ENCODE data around the gene EXT2. TPM values are rescaled to one million over a fixed set of nuclear protein-coding genes. Genes with fewer than 3 reads are reported as not detected.

The EXT2 gene
- total RNA-seq, 4 donors from 2014 or later: 20.4 to 24.8 (median 23.1) TPM

DNA sequence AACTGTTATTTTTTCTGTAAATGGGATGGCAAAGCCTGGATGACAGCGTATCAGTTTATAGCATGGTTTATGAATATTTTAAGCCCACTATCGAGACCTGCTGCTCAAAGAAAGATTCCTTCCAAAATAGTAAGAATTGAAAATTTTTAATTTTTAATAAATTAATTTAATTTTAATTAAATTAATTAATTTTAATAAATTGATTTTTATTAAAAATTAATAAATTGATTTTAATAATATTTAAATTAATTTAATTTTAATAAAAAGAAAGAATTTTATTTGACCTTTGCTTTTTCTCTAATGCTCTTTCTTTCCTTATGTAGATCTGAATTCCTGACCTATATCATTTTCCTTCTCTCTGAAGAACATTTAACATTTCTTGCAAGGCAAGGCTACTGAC lies 62.9 kb downstream of the EXT2 start:
- Histone ChIP-seq H3K36me3 (no peaks in the 10 kb centered on the region), H3K4me3 (no peak overlapping the region), H3K9me3 (no peaks in the 10 kb centered on the region), H3K27me3 (no peaks in the 10 kb centered on the region), H3K27ac (no peak overlapping the region), H3K4me1 (peaks cover 14 to 16% of the 10 kb centered on the region in 2 donors)
- in situ Hi-C loops (cut with MboI; ENCODE audit: low sequenced_read_pairs in 4 of 4) (no loop called here), intact Hi-C loops (cut with DNase I; ENCODE audit: low total_unique reads) (no loop called here)
- DNase-seq (no peak), ATAC-seq (no peak)
- no peak for TF ChIP-seq POLR2A (IDR thresholded peaks at IDR 0.05)
- TF ChIP-seq, protein P1, sequence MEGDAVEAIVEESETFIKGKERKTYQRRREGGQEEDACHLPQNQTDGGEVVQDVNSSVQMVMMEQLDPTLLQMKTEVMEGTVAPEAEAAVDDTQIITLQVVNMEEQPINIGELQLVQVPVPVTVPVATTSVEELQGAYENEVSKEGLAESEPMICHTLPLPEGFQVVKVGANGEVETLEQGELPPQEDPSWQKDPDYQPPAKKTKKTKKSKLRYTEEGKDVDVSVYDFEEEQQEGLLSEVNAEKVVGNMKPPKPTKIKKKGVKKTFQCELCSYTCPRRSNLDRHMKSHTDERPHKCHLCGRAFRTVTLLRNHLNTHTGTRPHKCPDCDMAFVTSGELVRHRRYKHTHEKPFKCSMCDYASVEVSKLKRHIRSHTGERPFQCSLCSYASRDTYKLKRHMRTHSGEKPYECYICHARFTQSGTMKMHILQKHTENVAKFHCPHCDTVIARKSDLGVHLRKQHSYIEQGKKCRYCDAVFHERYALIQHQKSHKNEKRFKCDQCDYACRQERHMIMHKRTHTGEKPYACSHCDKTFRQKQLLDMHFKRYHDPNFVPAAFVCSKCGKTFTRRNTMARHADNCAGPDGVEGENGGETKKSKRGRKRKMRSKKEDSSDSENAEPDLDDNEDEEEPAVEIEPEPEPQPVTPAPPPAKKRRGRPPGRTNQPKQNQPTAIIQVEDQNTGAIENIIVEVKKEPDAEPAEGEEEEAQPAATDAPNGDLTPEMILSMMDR (IDR thresholded peaks at IDR 0.05 in 4 of 5, conservative IDR thresholded peaks at IDR 0.05 in 1 of 5): no peak

DNA sequence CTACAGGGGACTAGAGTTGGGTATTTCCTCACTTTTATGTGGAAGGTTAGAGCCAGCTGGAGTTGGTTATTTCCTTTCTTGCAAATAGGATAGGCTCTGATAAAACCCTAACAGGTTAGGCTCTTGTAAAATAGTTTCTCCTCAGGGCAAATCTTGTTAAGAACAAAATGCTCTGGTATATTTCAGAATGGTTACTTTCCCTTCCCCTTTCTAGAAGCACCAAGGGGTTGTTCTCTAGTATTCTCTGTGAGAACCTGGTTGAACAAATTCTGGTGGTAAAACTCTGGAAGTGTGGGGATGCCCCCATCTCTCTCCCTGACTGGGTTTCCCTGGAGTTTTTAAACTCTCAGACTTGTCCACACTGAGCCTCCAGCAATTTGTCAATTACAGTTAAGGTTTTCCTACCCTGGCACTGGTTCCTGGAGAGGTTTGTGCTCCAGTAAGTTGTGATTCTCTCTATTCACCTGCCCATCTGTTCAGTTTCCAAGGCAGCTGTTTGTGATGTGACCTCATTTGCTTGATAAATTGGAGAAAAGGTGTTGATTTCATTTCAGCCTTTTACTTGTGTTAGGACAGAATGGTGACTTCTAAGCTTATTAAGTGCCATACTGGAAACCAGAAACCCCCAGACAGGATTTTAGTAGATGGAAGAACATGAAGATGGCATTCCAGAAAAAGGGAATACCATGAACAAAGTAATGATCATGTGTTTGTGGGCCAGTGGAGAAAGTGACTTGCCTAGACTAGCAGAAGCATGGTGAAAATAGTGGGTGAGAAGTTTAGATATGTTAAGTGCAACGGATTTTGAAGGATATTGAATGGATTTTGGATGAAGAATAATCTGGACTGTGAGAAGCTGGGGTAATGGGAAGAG lies 64.6 kb downstream of the EXT2 start:
- H3K36me3 ChIP-seq: no peaks in the 10 kb centered on the region
- intact Hi-C loops (cut with DNase I; ENCODE audit: low total_unique reads) (no loop called here), in situ Hi-C loops (cut with MboI; ENCODE audit: low sequenced_read_pairs in 4 of 4) (no loop called here)
- peaks cover 14 to 16% of the 10 kb centered on the region in 2 donors for H3K4me1 ChIP-seq
- DNase-seq: no peak
- no peaks in the 10 kb centered on the region for H3K9me3 ChIP-seq
- no peak for ATAC-seq
- H3K27ac ChIP-seq: no peak overlapping the region
- no peak for TF ChIP-seq POLR2A (IDR thresholded peaks at IDR 0.05)
- TF ChIP-seq, protein P1 (IDR thresholded peaks at IDR 0.05 in 4 of 5, conservative IDR thresholded peaks at IDR 0.05 in 1 of 5): no peak
- no peak overlapping the region for H3K4me3 ChIP-seq
- no peaks in the 10 kb centered on the region for H3K27me3 ChIP-seq

DNA sequence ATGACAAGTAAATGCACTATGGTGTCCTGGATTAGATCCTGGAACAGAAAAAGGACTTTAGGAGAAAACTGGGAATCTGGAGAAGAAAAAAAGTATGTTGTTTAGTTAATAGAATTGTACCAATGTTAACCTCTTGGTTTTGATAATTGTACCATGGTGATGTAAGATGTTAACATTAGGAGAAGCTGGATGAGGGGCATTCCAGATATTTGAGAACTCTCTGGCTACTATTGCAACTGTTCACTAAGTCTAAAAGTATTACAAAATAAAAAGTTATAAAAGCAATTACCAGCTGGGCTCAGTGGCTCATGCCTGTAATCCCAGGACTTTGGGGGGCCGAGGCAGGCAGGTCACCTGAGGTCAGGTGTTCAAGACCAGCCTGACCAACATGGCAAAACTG lies 66.5 kb downstream of the EXT2 start:
- Histone ChIP-seq H3K9me3 (no peaks in the 10 kb centered on the region), H3K4me1 (peaks cover 16 to 28% of the 10 kb centered on the region in 2 donors), H3K36me3 (no peaks in the 10 kb centered on the region), H3K27me3 (no peaks in the 10 kb centered on the region), H3K4me3 (no peak overlapping the region), H3K27ac (no peak overlapping the region)
- TF ChIP-seq, protein P1 (IDR thresholded peaks at IDR 0.05 in 4 of 5, conservative IDR thresholded peaks at IDR 0.05 in 1 of 5): no peak
- TF ChIP-seq POLR2A (IDR thresholded peaks at IDR 0.05): no peak
- ATAC-seq: no peak
- DNase-seq: no peak
- in situ Hi-C loops (cut with MboI; ENCODE audit: low sequenced_read_pairs in 4 of 4) (no loop called here), intact Hi-C loops (cut with DNase I; ENCODE audit: low total_unique reads) (no loop called here)

DNA sequence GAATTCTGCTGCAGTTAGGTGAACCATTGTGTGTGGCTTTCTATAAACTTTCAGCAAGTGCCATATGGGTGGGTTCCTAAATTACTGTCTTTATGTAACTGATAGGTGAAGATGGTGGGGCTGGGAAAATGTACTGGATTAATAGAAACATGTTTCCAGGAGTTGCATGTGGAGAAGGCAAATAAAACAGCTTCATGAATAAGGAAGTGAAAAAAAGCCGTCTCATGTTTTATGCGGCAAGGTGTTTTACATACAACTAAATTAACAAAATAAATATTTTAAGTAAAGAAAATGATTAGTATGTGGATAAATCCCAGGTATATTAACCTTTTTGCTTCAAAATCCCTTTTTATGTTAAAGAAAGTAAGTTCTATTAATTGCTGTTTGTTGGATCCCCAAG lies 67.2 kb downstream of the EXT2 start:
- intact Hi-C loops (cut with DNase I; ENCODE audit: low total_unique reads) (no loop called here), in situ Hi-C loops (cut with MboI; ENCODE audit: low sequenced_read_pairs in 4 of 4) (no loop called here)
- peaks cover 16 to 28% of the 10 kb centered on the region in 2 donors for H3K4me1 ChIP-seq
- no peaks in the 10 kb centered on the region for H3K9me3 ChIP-seq
- ATAC-seq (no peak), DNase-seq (no peak)
- H3K36me3 ChIP-seq: no peaks in the 10 kb centered on the region
- no peaks in the 10 kb centered on the region for H3K27me3 ChIP-seq
- no peak overlapping the region for H3K4me3 ChIP-seq
- no peak overlapping the region for H3K27ac ChIP-seq
- TF ChIP-seq POLR2A (IDR thresholded peaks at IDR 0.05): no peak
- TF ChIP-seq, protein P1 (IDR thresholded peaks at IDR 0.05 in 4 of 5, conservative IDR thresholded peaks at IDR 0.05 in 1 of 5): no peak
